Stimulated activated CD4-positive, alpha-beta T cell treated with anti-CD3 and anti-CD28 coated beads, Interleukin-4, amount 100 ng/mL, for 48 hours (primary cell): ENCODE data around the gene PPP2R1A.
"Not testable (repeated sequence)": the region's sequence is repeated elsewhere in the genome, so short reads cannot be mapped to it uniquely, and the experiment has no call there.

ENCODE experiments used
- DNase-seq, 2 donors: peaks; one replicate each; pipeline ENCODE4 v3.0.0-alpha.2; 2020; ENCODE audit warnings: low read depth in 2 of 2

Gene PPP2R1A

GRCh38 chr19:52200755-52201391 is 11.0 kb downstream of the PPP2R1A start:
- DNase-seq: not testable (repeated sequence)

GRCh38 chr19:52206481-52206880 is 16.6 kb downstream of the PPP2R1A start:
- no peak for DNase-seq

- DNase-seq: no peak
Measured at GRCh38 chr19:52211203-52211602, 21.4 kb downstream of the PPP2R1A start.

- no peak for DNase-seq
Measured at GRCh38 chr19:52211926-52212571, 22.2 kb downstream of the PPP2R1A start.

GRCh38 chr19:52212572-52213255 is 22.9 kb downstream of the PPP2R1A start:
- DNase-seq: no peak

GRCh38 chr19:52214241-52214640 is 24.4 kb downstream of the PPP2R1A start:
- DNase-seq: no peak

- no peak for DNase-seq
Measured at GRCh38 chr19:52216401-52216800, 26.5 kb downstream of the PPP2R1A start.

GRCh38 chr19:52217576-52217975 is 27.7 kb downstream of the PPP2R1A start:
- DNase-seq: no peak

GRCh38 chr19:52219611-52220010 is 29.8 kb downstream of the PPP2R1A start:
- DNase-seq: no peak

- no peak for DNase-seq
Measured at GRCh38 chr19:52221031-52221430, 31.2 kb downstream of the PPP2R1A start.

- DNase-seq: no peak
Measured at GRCh38 chr19:52221831-52222375, 32.1 kb downstream of the PPP2R1A start.

GRCh38 chr19:52224211-52224610 is 34.4 kb downstream of the PPP2R1A start:
- DNase-seq: no peak

- DNase-seq: no peak
Measured at GRCh38 chr19:52226652-52227051, 36.8 kb downstream of the PPP2R1A start.

- no peak for DNase-seq
Measured at GRCh38 chr19:52227196-52227940, 37.5 kb downstream of the PPP2R1A start.

GRCh38 chr19:52227980-52228379 is 38.1 kb downstream of the PPP2R1A start:
- no peak for DNase-seq

GRCh38 chr19:52229524-52229923 is 39.7 kb downstream of the PPP2R1A start:
- DNase-seq: no peak

- DNase-seq: no peak
Measured at GRCh38 chr19:52230685-52231084, 40.8 kb downstream of the PPP2R1A start.

- DNase-seq: no peak
Measured at GRCh38 chr19:52231154-52231910, 41.5 kb downstream of the PPP2R1A start.

- no peak for DNase-seq
Measured at GRCh38 chr19:52234406-52234805, 44.6 kb downstream of the PPP2R1A start.

- no peak for DNase-seq
Measured at GRCh38 chr19:52237197-52237596, 47.3 kb downstream of the PPP2R1A start.

- peak; percentile 17 to 34 for DNase-seq
Measured at GRCh38 chr19:52237771-52238400, 48.0 kb downstream of the PPP2R1A start.
